GM21360 (cell line): ENCODE results near the gene MAP3K14.

Experiments used
- ATAC-seq: cut with Tn5 transposase; IDR thresholded peaks from one replicate; pipeline ENCODE4 v1.9.1; 2021; ENCODE audit warnings: mild to moderate bottlenecking, moderate library complexity; ENCODE audit not compliant: unreplicated experiment

MAP3K14 gene

DNA sequence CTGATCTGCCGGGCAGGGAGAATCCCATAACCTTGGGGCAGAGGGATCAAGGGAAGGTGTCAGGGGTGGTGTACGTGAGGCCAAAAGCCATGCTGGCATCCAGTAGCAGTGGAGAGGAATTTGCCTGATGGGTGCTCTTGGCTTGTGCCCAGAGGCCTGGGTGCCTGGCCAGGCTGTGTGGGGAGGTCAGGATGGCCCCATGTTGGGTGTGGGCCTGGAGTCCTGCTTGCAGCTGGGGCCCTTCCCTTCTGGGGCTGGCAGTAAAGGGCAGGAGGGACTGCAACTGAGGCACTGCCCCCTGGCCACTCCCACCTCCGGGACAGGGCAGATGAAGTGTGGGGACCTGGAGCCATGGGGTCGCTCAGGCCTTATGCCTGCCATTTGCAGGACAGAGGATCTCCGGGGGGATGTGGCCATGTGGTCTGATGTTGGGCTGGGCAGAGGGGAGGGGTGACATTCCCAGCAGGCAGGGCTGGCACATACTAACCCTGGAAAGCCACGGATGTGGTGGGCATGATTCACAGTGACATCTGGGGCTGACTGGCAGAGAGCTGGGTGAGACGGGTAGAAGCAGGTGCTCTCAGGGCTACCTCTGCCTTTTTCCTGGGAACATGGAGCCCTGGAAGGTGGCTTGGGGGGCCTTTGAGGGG is 91.6 kb downstream of the MAP3K14 start:
- ATAC-seq: no peak

DNA sequence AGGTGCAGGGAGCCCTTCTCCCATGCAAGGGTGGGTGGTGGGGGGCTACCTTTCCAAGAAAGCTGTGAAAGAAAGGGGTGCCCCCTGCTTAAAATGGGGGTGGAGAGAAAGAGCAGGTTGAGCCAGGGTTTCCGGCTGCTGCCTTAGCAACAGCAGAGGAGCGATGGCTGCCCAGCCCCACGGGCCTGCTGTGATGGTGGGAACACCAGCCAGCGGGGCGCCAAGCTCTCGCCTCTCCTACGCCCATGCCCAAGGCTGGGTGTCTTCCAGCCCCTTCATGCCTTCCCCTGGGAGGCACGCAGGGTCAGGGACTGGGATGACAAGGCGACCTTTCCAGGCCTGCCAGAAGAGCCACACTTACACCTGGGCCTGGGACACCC is 92.2 kb downstream of the MAP3K14 start:
- ATAC-seq: no peak

DNA sequence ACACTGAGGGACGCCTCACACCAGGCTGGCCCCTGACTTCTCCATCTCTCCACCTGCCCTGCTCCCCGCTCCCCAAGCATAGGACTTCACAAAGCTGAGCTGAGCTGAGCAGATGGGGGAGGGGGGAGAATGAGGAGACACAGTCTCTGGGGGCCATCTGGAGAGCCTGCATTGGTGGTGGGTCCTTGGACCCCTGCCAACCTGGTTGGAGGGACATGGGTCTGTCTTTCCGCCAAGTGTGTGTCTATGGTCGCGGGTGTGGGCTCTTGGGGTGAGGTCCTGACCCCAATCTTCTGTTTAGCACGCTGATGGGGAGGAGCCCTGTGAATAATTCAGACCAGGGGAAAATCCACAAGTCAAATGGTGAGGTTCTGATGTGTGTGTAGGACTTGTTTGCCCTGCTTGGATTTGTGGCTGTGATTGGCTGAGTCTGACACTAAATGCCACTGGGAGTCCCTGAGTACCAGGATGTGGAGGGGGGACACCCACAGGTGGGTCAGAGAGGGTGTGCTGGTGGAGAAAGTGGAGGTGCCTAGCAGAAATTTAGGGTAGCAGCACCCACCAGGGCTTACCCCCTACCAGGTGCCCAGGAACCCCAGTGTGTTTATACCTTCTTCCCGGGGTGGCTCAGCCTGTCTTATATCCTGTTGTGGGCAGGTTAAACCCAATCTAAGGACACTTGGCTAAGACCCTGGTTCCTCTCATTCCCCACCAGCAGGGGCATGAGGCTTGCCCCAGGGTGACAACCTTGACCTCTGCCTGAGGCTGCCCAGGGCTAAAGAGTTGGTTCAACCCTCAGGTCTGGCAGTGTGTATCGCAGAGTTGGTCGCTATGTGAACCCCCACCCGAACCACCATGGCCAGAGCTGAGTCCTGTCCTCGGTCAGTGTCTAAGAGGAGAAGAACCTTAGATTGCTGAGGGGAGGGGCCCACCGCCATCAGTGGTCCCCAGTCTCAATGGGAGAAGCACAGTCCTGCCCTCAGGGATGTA is 93.0 kb downstream of the MAP3K14 start:
- no peak for ATAC-seq

DNA sequence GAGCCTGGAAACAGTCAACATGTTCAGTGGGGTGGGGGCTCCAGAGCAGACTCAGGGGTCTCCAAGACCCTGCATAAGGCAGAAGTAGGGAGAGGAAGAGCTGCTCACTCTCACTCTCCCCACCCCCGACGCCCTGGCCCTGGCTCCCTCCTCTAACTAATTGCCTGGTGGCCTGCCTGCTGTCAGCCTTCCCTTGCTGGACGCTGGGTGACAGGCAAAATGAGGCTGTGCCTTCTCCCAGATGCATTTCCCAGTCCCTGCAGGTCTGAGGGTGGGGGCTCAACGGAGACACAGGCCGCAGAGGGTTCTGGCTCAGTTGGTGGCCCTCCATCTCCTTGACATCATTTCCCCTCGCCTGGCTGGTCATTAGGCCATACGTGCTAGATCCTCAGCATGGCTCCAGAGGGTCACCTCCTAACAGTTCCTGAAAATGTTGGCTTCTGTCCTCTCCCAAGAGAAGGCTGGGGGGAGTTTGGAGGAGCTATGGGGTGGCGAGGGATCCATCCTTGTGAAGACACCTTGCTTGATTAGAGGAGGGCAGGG is 93.8 kb downstream of the MAP3K14 start:
- no peak for ATAC-seq

DNA sequence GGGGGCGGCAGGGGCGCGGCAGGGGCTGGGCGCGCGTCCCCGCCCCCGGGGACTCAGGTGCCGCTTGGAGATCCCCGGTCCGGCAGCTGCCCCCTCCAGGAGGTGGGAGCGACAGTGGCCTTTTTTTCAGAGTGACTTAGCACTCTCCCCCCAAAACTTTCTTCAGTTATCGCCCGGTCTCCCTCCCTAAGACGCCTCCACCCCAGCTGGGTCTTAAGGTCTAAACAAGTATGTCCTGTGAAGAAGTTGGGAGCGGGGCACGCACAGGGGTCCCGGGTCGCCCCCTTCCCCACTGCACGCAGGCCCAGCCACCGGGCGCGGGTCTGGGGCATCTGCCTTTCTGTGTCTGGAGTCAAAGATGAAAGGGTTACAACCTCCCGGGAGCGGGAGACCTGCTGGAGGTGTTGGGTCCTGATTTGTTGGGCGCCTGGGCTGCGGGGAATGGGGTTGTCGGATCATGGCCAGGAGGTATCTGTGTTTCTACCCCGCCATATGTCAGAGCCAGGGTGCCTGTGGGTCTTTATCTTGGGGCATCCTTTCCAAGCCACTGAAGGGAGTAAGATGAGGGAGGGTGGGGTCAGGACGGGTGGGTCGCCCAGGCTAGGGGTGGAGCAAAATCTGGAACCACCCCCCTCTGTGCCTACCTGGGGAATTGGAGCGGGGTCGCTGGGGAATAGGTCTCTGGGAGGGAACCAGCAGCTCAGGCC is 94.4 kb downstream of the MAP3K14 start:
- no peak for ATAC-seq

DNA sequence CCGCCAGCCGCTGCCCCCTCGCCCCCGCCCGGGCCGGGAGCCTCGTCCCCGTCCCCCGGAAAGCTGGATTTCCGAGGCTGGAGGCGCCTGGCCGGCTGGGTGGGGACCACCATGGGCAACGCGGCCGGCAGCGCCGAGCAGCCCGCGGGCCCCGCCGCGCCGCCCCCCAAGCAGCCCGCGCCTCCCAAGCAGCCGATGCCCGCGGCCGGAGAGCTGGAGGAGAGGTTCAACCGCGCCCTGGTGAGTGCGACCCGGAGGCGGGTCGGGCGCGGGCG is 94.9 kb downstream of the MAP3K14 start:
- no peak for ATAC-seq

DNA sequence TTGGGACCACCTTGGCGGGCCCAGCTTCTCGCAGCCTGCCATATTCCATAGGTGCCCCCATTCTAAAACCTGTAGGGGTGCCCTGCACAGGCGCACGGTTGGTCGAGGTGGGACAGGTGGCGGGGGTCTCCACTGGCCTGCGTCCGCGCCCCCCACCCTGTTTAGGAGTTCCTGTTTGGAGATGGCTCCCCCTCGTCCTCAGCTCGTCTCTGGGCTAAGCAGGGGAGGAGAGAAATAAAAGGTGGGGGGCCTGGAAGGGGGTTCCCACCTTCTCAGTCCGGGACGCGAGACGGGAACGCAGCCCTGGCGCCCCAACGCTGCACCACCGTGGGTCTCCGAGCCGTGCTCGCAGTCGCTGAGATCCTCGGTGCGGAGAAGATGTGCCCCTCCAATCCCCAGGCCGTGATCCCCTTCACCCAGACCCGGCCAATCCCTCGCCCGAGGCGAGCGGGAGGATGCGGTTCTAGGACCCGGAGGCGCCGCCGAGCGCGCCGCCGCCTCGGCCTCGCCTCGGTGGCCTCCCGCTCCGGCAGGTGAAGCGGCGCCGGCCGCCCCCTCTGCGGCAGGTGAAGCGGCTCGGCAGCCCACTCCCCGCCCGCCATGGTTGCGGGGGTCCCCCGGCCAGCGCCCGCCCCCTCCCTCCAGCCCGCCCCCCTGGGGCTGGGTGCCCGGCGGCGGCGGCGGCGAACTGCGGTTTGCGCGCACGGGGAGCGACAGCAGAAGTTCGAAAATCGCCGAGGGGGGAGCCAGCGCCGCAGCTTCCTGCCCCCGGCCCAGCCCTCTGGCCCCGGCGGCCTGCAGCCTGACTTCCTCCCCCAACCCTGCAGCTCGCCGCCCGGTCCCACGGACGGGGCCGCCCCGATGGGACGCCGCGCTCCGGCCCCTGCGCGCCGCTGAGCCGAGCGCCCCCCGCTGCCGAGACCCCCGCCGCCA is 95.5 kb downstream of the MAP3K14 start, which contains the start of gene FMNL1:
FMNL1 (plus strand) TSS at position 805 of the 933 bp plus-strand sequence. CDS start 240 bp downstream, outside the sequence.
- no peak for ATAC-seq

DNA sequence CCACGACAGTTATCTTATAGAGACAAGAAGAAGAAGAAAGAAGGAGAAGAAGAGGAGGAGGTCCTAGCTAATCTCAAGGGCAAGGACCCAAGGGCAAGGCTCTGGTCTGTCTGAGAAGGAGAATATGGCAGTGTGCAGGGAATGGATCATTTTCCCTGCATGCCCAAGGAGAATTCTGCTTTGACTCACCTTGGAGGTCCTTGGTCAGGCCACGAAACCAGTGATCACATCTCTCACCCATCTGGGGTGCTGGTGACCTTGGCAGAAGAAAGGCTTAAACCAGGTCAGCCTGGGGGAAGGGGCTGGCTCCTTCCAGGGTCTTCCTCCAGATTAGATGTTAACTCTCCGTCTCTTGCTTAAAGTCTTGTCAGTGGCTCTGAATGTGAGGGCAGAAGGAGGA is 96.7 kb downstream of the MAP3K14 start:
- ATAC-seq: no peak

DNA sequence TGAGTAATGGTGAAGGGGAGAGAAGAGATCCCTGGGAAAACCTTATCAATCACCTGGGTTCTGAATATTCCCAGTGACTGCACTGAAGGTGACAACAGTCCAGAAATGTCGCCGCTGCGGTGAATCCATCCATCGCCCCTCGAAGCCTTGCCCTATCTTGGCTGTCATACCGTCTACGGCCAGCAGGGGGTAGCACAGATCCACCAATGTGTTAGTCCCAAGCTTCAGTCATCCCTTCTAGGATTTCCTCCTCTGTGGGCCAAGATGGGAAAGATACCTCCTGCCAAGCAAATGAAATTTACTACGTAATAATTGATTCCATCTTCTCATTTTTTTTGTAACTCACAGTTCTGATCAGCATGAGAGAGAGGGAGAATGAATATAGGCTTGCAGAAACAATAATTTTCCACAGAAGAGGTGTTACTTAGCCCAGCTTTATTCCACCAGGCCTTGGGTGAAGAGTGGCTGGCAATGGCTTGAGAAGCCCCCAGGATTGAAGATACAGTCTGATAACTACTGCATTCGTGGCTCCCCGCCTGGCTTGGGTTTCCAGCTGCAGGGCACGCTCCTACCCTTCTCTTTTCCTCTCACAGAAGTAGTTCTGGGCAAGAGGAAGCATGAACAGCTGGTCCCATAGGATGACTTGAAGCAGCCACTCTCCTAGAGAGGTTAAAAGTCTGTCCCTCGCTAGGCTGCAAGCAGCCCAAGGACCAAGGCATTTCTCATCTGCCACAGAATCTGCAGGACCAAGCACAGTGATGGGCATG is 97.7 kb downstream of the MAP3K14 start:
- no peak for ATAC-seq
